HG02678 (cell line): Measurements from ENCODE around the gene MAD2L2.
A peak's percentile ranks its signal among the peaks of the same experiment; 100 is the strongest.

ENCODE experiments used
- ATAC-seq: cut with Tn5 transposase; IDR thresholded peaks from one replicate; pipeline ENCODE4 v1.9.1; 2021; ENCODE audit warnings: mild to moderate bottlenecking, moderate library complexity; ENCODE audit not compliant: unreplicated experiment

MAD2L2 gene

DNA sequence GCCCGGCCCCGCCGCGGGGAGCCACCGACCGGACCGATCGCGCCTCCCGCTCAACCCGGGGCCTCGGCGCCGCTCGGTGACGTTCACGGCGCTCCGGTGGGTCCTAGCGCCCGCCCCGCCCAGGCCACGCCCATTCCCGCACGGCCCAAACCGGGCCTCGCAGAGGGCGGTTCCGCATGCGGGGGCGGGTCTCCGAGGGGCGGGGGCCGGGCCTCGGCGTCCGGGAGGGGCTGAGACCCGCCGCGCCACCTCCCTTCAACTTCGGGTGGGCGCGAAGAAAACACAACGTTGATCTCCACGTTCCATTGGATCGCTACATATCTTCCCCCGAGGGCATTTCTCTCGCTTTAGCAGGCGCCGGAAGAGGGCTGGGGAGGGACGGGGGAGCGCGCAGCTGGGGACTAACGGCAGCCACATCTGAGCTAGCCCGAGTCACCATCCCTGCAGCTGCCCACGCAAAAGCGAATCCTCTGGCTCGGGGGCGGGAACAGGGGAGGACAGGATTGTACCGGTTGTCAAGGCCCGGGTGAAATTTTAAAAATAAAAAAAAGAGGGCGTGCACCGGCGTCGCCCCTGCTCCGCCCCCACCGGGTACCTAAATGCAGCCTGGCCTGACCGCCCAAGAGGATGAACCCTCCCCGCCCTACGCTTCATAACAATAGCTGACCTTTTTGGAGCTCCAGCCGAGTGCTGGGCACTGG lies at the start of gene MAD2L2:
Gene MAD2L2, minus strand, starts transcription at position 78 of the 701 bp plus-strand sequence. CDS start 547 bp downstream, outside the sequence.
- ATAC-seq, result peak; percentile 82

DNA sequence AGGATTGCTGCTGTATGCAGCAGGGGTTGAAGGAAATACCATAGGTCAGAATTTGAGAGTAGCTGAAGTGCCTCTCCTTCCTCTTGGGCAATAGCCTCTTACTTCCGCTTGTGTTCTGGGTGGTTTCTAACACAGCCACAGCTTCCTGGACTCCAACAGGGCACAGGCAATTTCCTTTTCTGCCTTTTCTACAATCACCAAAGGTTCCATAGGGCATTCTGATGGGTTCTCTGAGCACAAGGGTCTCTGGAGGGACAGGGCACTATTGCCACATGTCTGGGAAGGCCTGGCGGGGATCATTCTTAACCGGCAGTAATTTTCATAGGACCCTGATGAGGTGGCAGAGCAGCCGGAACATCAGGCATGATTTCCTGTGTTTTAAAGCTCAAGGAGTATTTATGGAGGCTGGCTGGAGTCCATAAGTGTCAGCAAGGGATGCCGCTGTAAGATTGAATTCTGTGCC lies 49.5 kb upstream of the MAD2L2 start:
- peak; percentile 52 for ATAC-seq

GRCh38 chr1:11729498-11730428 lies 48.8 kb upstream of the MAD2L2 start:
- no peak for ATAC-seq

DNA sequence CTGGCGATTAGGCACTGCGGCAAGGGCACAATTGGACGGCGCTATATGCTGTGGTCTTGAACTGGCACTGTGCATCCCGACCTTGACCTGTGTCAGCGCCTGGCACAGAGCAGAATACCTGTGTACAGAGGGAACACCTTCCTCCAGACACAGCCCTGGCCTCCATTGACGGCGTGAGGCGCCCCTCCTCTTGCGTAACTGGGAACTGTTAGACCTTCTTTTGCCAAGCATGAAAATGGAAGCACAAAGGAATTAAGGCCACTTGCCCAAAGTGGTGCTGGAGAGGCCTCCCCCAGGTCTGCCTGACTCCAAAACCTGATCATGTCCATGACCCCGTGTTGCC lies 48.2 kb upstream of the MAD2L2 start:
- ATAC-seq, result no peak

- no peak for ATAC-seq
Measured at GRCh38 chr1:11728126-11728806, 47.3 kb upstream of the MAD2L2 start.

DNA sequence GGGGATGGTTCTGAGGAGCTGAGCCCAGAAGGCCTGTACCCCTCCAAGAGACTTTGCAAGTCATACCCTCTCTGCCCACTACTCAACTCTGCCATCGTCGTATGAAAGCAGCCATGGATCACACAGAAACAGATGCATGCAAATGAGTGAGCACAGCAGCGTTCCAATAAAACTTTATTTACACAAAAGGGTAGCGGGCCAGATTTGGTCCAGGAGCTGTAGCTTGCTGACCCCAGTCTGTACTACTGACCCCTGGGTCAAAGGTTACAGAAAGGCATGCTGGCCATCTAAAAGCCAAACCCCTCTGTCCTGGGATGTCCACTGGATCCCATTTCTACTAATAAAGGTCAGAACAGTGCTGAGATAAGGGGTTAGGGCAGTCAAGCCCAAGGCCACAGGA lies 46.2 kb upstream of the MAD2L2 start:
- no peak for ATAC-seq

DNA sequence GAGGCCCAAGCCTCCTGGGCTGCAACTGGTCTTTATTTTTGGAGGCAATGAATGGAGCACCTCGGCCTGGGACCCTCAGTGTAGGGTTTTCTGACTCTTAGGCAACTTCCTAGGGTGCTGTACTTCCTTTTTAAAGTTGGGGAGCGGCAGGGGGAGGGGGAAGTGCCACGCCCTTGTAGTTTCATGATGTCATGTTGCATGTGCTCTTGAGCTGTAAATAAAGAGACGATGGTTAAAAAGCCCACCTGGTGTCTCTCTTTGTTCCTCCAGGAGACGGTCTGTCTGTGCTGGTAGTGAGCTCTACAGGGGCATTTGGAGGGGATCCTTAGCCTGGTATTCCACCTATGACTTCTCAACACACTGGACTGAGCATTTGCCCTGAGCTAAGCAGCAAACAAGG lies 44.7 kb upstream of the MAD2L2 start:
- ATAC-seq, result no peak

- no peak for ATAC-seq
Measured at GRCh38 chr1:11722538-11722937, 41.6 kb upstream of the MAD2L2 start.

DNA sequence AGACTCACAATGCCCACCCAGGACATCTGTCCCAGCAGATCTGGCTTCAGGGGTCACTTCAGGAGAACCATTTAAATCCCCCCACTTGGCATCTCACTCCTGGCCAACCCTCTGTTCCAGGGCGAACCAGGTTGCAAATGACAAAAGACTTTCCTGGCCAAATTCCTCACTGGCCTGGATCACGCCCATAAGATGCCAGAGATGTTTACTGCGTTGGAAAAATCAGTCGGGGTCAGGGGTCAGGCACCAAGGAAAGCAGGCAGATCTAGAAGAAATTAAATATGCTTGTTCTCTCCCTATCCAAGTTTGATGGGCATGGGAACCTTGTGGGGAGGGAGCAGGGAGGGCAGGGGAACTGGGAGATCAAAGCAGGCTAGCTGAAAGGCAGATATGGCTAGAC lies 40.4 kb upstream of the MAD2L2 start:
- ATAC-seq, result no peak

GRCh38 chr1:11720525-11720924 lies 39.6 kb upstream of the MAD2L2 start:
- ATAC-seq, result no peak

- ATAC-seq, result peak; percentile 10
Measured at GRCh38 chr1:11720033-11720376, 39.1 kb upstream of the MAD2L2 start.

GRCh38 chr1:11719313-11720032 lies 38.5 kb upstream of the MAD2L2 start:
- ATAC-seq, result peak; percentile 55

GRCh38 chr1:11714831-11715575 lies 34.1 kb upstream of the MAD2L2 start:
- ATAC-seq, result no peak

DNA sequence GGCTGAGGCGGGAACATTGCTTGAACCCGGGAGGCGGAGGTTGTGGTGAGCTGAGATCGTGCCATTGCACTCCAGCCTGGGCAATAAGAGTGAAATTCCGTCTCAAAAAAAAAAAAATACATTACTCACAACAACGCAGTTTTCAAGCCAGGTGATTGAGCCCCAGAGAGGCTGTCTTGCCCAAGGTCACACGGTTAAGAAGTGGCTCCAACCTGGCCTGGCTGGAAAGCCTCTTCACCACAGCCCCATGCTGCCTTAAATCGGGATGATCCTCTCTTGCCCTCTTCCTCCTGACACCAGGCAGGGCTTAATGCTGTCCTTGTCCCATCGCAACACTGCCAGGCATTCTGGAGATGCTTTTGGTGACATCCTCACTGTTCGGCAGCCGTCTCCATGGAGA lies 32.1 kb upstream of the MAD2L2 start:
- no peak for ATAC-seq

DNA sequence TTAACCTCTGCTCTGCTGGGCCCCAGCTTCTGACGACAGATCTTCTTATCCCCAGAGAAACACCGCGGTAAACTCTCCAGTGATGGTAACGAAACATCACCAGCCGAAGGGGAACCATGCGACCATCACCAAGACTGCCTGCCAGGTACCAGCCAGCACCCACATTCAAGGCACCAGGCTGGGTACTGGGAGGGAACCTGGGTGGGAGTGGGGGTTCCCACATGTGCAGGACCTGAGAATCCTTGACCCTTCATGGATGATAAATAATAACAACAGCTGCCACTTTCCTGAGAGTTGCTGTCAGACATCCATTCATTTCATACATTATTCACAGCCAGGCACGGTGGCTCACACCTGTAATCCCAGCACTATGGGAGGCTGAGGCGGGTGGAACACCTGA lies 31.3 kb upstream of the MAD2L2 start:
- no peak for ATAC-seq

- ATAC-seq, result no peak
Measured at GRCh38 chr1:11711490-11711889, 30.5 kb upstream of the MAD2L2 start.

DNA sequence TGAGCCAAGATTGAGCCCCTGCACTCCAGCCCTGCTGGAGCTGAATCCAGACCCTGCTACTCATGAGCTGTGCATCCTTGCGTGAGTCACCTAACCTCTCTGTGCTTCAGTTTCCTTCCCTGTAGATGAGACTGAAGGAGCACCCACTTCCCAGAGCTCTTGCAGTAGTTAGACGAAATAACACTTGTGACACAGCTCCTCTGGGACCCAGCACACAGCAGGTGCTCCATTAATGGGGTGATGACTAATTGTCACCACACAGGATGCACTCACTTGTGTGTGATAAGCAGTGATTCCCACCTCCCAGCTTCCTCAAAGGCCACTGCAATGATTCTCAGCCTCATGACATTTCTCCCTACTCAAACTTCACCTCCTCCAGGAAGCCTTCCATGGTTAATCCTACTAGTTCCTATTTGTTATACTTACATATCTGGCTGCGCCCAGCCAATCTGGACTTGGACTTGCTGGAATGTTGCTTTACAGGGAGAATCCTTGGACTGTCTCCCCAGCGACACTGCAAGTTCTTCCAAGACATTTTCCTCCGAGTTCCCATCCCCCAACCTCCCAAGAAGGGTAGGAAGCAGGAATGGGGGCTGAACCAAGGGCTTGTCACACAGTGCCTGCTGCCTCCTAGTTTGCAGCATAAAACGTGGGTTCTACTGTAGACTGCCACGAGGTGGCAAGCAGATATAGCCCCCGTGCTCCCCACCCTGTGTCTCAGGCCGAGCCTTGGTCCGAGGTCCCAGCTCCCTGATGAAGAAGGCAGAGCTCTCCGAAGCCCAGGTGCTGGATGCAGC lies 27.8 kb upstream of the MAD2L2 start:
- ATAC-seq, result no peak

DNA sequence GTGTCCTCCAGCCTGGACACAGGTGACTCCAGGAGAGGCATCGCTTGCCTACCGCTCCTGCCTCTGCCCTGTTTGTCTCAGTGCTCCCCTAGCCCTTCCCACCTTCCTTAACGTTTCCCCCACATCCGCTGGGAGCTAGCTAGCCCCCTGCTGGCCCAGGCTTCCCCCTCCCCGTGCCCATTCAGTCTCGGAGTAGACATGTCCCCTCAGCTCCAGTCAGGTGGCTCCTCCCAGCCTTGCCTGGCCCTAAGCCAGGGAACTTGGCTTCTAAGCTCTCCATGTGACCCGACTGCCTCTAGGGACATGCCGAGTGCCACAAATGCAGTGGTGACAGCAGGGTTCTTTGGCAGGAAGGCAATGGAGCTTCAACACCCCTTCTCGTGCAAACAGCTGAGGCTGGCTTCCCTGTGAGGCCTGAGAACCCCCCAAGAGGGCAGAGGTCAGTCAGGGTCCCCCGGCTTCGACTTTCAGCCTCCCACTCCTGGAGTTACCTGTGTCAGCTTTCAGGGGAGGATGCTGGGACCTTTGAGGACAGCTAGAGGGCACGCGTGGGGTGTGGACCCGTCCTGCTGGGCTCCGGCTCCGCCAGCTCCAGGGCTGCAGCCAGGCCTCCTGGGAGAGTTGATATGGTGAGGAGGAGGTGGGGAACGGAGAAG lies 26.8 kb upstream of the MAD2L2 start:
- no peak for ATAC-seq

DNA sequence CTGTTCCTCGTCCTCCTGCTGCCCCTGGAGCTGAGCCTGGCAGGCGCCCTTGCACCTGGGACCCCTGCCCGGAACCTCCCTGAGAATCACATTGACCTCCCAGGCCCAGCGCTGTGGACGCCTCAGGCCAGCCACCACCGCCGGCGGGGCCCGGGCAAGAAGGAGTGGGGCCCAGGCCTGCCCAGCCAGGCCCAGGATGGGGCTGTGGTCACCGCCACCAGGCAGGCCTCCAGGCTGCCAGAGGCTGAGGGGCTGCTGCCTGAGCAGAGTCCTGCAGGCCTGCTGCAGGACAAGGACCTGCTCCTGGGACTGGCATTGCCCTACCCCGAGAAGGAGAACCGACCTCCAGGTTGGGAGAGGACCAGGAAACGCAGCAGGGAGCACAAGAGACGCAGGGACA lies 25.3 kb upstream of the MAD2L2 start:
- ATAC-seq, result no peak
